Stimulated activated CD4-positive, alpha-beta T cell treated with anti-CD3 and anti-CD28 coated beads, Interleukin-2, amount 100 ng/mL, for 24 hours (primary cell): ENCODE data around the gene NOS3.

Experiments
- DNase-seq, 2 donors: peaks; one replicate each; pipeline ENCODE4 v3.0.0-alpha.2; 2020

NOS3 gene

GRCh38 chr7:150952331-150953050 lies 38.3 kb upstream of the NOS3 start:
- DNase-seq, result no peak

- no peak for DNase-seq
These were observed 37.5 kb upstream of the NOS3 start for GRCh38 chr7:150953061-150953997.

- DNase-seq, result no peak
These were observed 36.4 kb upstream of the NOS3 start for GRCh38 chr7:150954201-150954985.

GRCh38 chr7:150954986-150955518 lies 35.8 kb upstream of the NOS3 start:
- DNase-seq, result no peak

GRCh38 chr7:150955519-150956394 lies 35.1 kb upstream of the NOS3 start:
- DNase-seq, result no peak

DNA sequence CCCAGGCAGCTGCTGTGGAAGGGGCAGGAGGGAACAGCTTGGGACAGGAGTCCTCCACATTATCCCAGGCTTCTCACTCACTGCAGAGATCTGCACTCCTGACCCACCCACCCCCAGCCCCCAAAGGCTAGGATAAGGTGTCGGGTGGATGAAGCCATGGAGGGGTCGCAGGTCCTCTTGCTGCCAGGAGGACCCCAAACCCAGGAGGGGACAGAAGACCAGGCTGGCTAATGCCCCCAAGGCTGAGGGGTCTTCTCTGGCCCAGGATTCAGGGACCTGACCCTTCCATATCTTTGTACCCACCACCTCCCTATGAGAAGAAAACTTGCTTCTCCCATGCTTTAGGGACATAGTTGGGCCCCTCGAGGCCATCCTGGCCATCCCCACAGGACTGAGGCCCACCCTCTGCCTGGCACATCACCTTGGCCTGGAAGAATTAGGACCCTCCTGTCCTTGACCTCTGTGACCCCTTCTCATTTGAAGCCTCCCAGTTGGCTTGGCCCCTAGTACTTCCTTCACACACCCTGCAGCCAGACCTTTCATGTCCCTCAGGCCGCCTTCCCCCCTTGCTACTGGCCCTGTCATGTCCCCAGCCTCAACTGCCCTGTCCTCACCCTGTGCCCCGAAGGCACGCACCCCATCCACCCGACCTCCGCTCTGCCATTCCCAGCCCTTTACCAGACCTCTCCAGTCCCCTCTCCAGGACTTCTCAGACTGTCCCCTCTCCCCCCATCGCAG lies 34.3 kb upstream of the NOS3 start:
- DNase-seq, result no peak

- DNase-seq, result no peak
These were observed 33.4 kb upstream of the NOS3 start for GRCh38 chr7:150957133-150958020.

DNA sequence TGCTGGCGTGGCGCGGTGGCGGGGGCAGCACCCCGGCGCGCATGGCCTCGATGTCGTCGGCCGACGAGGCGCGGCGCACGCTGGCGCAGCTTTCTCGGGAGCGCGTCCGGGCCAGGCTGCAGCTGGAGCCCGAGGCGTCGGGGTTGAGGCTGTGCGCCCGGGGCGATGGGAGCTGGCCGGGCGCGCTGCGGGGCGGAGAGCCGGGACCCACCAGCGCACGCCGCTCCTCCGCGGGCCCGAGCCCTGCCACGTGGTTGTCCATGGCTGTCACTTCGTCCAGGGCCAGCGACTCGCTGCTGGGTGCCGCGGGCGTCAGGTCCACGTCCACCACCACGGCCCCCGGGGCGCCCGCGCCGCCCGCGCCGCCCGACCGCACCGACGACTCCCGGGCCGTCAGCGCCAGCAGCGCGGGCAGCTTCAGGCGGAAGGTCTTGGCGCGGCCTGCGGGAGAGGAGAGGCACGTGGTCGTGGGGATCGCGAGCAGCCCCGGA lies 32.7 kb upstream of the NOS3 start:
- no peak for DNase-seq

DNA sequence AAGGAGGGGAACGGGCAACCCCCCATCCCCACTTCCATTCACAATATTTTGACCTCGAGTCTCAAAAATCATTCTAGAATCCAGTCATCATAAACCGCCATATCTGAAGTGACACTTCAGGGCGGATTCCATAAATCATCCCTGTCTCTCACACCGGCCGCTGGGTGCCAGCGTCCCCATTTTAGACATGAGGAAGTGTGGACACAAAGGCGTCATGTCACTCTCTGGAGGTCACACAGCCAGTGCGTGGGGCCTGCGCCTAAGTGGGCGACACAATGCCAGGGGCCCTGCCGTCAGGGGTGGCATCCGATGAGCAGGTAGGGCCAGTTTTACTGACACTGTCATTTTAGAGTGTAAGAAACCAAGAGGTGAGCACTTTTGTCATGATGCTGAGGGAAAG lies 32.2 kb upstream of the NOS3 start:
- DNase-seq, result no peak

- DNase-seq, result no peak
These were observed 31.7 kb upstream of the NOS3 start for GRCh38 chr7:150959081-150959480.

GRCh38 chr7:150959739-150960734 lies 30.8 kb upstream of the NOS3 start:
- no peak for DNase-seq

DNA sequence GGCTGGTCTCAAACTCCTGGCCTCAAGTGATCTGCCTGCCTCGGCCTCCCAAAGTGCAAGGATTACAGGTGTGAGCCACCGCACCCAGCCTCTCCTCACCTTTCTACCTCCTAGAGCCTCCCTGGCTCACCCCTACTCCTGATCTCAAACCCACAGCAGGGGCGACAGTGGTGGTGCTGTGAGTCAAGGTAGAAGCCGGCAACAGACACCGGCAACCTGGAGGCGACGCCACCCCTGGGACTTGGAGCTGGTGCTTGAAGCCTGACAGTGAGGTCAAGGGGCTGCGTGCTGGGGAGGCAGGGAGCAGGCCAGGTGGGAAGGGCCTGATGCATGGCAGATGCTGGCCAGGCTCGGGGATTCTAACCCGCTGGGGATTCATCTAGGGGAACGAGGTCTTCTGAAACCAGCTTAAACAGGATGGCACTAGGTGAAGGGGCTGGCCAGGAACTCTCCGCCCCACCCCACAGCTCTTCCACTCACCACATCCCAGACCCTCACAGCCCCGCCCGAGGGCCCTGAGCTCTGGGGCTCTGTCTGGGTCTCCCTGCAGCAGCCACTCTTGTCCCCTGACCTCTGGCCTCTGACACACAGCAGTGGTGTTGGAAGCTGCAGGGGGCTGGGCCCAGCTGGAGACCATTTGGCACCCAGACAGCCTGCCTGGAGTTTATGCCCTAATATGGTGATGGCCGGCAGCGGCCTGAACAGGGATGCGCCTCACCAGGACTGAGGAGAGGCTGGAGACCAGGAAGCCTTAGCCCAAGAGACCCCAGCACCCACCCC lies 29.1 kb upstream of the NOS3 start:
- DNase-seq, result no peak

- DNase-seq, result no peak
These were observed 28.6 kb upstream of the NOS3 start for GRCh38 chr7:150962290-150962552.

DNA sequence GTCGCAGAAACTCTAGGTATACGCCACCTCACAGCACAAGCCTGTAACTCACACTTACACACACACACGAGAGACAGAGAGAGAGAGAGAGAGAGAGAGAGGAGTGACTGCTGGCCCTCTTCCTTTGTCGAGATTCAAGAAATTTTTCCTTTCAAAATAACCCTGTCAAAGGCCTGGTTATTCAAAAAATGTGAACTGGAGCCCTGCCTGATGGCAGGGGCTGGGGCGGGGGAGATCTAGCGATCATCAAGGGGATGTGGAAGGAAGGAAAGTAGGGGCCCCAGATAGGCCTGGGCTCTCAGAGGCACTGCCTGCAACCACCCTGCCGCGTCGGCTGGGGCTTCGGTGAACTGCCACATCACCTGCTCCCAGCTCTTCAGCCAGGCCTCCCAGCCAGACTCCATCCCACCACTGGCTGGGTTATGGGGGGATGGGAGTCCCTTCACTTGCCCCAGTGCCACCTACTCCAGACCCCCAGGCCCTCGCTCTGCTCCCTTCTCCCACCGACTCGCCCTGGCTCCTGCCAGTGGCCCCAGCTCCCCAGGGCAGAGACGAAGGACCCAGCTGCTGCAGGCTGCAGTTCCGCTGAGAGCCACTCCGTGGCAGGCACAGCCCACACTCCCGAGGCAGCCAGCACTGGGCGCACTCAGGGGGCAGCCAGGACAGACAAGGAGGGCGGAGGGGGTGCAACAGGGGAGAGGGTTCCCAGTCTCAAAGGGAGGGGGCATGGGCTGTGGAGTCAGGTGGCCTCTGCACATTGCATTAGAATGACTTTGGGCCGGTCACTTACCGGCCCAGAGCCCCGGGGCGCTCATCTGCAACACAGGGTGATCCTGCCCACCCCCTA lies 28.0 kb upstream of the NOS3 start:
- peak; percentile 62 to 66 for DNase-seq

- DNase-seq, result no peak
These were observed 26.9 kb upstream of the NOS3 start for GRCh38 chr7:150963707-150964559.

DNA sequence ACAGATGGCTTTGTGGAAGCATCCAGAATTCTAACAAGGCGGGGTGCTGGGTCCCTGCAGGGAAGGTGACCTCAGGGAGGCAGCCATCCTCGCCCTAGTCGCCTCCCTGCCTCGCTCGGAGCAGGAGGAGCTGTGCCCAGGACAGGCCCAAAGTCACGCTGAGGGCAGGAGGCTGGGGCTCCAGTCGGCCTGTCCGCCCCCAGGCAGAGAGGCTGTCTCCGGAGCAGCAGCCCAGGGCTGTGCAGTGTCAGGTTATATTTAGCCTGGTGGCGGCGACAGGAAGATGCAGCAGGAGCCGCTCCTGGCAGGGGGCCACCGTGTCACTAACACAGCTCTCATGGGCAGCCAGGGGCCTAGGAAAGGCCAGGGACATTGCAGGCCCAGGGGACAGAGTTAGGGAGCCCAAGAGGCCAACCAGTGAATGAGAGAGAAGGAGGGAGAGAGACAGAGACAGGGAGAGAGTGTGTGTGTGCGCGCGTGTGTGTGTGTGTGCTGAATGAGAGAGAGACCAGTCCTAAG lies 26.2 kb upstream of the NOS3 start:
- DNase-seq, result no peak
